GM12801 (cell line): ENCODE data around the gene COMMD3.

Experiments
- CTCF ChIP-seq: IDR thresholded peaks from one replicate; pipeline ENCODE4 v1.5.1; 2011; ENCODE audit warnings: control low read depth; ENCODE audit not compliant: insufficient read length; ENCODE audit errors: extremely low read depth

COMMD3 gene

GRCh38 chr10:22335173-22335933, 19.2 kb downstream of the COMMD3 start:
- TF ChIP-seq CTCF, result no peak

- TF ChIP-seq CTCF, result no peak
Observed at GRCh38 chr10:22338185-22338900, 22.2 kb downstream of the COMMD3 start.

GRCh38 chr10:22338931-22339330, 22.7 kb downstream of the COMMD3 start:
- no peak for TF ChIP-seq CTCF

- no peak for TF ChIP-seq CTCF
Observed at GRCh38 chr10:22339761-22340328, 23.7 kb downstream of the COMMD3 start.

- TF ChIP-seq CTCF, result no peak
Observed at GRCh38 chr10:22340329-22341189, 24.4 kb downstream of the COMMD3 start.

- TF ChIP-seq CTCF, result no peak
Observed at GRCh38 chr10:22341190-22341925, 25.2 kb downstream of the COMMD3 start.
